Peyer's patch (tissue), 4 donors: ENCODE data around the gene OTUD5. TPM values are rescaled to one million over a fixed set of nuclear protein-coding genes. Genes with fewer than 3 reads are reported as not detected.
A peak's percentile ranks its signal among the peaks of the same experiment; 100 is the strongest.

ENCODE experiments used
- DNase-seq, 3 donors: peaks; one replicate each; pipeline ENCODE4 v3.0.0-alpha.2; 2017 to 2019
- H3K27ac ChIP-seq, 4 donors: fragments of 200-600 bp; sonication (generic); one replicate each; pipeline ENCODE4 v1.5.1; 2016 to 2019
- H3K27me3 ChIP-seq, 2 donors: fragments of 200-600 bp; sonication (generic); one replicate each; pipeline ENCODE4 v1.5.1; 2019
- H3K36me3 ChIP-seq, 3 donors: fragments of 200-600 bp; sonication (generic); one replicate each; pipeline ENCODE4 v1.5.1; 2016 to 2019
- H3K4me1 ChIP-seq, 4 donors: fragments of 200-600 bp; sonication (generic); one replicate each; pipeline ENCODE4 v1.5.1; 2016 to 2019
- H3K4me3 ChIP-seq, 4 donors: fragments of 200-600 bp; sonication (generic); 1 replicate in 3 of 4; 2 replicates in 1 of 4; pipeline ENCODE4 v1.5.1; 2016 to 2019; ENCODE audit warnings: mild to moderate bottlenecking in 1 of 4
- H3K9me3 ChIP-seq, 4 donors: fragments of 200-600 bp; sonication (generic); one replicate each; pipeline ENCODE4 v1.5.1; 2016 to 2019; ENCODE audit warnings: mild to moderate bottlenecking in 1 of 4
- CTCF ChIP-seq, 6 experiments: fragments of 450-650 bp in 4 of 6; fragments of 200-600 bp in 2 of 6; sonication (generic) in 1 of 6; IDR thresholded peaks; one replicate each; pipeline ENCODE4 v1.5.1; 2017 to 2019; ENCODE audit warnings: antibody characterized with exemption in 6 of 6, mild to moderate bottlenecking in 3 of 6, moderate library complexity in 1 of 6
- POLR2A ChIP-seq, 2 donors: fragments of 450-650 bp; IDR thresholded peaks; one replicate each; pipeline ENCODE4 v1.5.1; 2017; ENCODE audit warnings: antibody characterized with exemption in 2 of 2, mild to moderate bottlenecking in 2 of 2, moderate library complexity in 2 of 2
- total RNA-seq, 4 donors: library from RNA; depleted of rRNA; stranded (reverse); fragments of >200 nt; gene quantifications; one replicate each; pipeline ENCODE4 v1.1.0, GENCODE V29; 2016

OTUD5 gene
- total RNA-seq, 4 donors from 2014 or later: 49.7 to 79.2 (median 71.0) TPM

- TF ChIP-seq CTCF (IDR thresholded peaks at IDR 0.05) (peak in 4 of 6 experiments; percentile 37 to 48 (median 44)), POLR2A (IDR thresholded peaks at IDR 0.05) (no peak)
- H3K27ac ChIP-seq: peak overlapping the region; percentile 12 to 60 (median 47)
- no peaks in the 10 kb centered on the region for H3K9me3 ChIP-seq
- no peaks in the 10 kb centered on the region for H3K4me1 ChIP-seq
- H3K27me3 ChIP-seq: no peaks in the 10 kb centered on the region
- peak overlapping the region; percentile 10 to 34 (median 26) for H3K4me3 ChIP-seq
- peak in 2 of 3 donors; percentile 49 to 70 for DNase-seq
- H3K36me3 ChIP-seq: peaks cover 0 to 10% (median 0%) of the 10 kb centered on the region in 3 donors
Measured at GRCh38 chrX:48972220-48973164, 15.1 kb upstream of the OTUD5 start.

- TF ChIP-seq CTCF (IDR thresholded peaks at IDR 0.05) (no peak), POLR2A (IDR thresholded peaks at IDR 0.05) (no peak)
- H3K9me3 ChIP-seq: no peaks in the 10 kb centered on the region
- peak within 1 kb of the TSS; percentile 12 to 60 (median 47) for H3K27ac ChIP-seq
- H3K27me3 ChIP-seq: no peaks in the 10 kb centered on the region
- H3K4me1 ChIP-seq: no peaks in the 10 kb centered on the region
- H3K4me3 ChIP-seq: peak within 1 kb of the TSS; percentile 10 to 34 (median 26)
- peak in 2 of 3 donors; percentile 17 to 51 for DNase-seq
- peaks cover 0 to 9% (median 0%) of the 10 kb centered on the region in 3 donors for H3K36me3 ChIP-seq
Measured at GRCh38 chrX:48971249-48972219, 14.1 kb upstream of the OTUD5 start, which contains the start of gene KCND1. TSS of gene KCND1 (minus strand) at chrX:48971844. CDS start at chrX:48970271, 1,573 bp downstream.

- no peak for TF ChIP-seq POLR2A (IDR thresholded peaks at IDR 0.05)
- no peak for TF ChIP-seq CTCF (IDR thresholded peaks at IDR 0.05)
- H3K27ac ChIP-seq: no peak overlapping the region
- no peaks in the 10 kb centered on the region for H3K36me3 ChIP-seq
- no peaks in the 10 kb centered on the region for H3K4me1 ChIP-seq
- H3K9me3 ChIP-seq: no peaks in the 10 kb centered on the region
- H3K27me3 ChIP-seq: no peaks in the 10 kb centered on the region
- H3K4me3 ChIP-seq: no peak overlapping the region
- no peak for DNase-seq
Measured at GRCh38 chrX:48969471-48969870, 12.1 kb upstream of the OTUD5 start.

- no peak for DNase-seq
- TF ChIP-seq CTCF (IDR thresholded peaks at IDR 0.05): no peak
- TF ChIP-seq POLR2A (IDR thresholded peaks at IDR 0.05): no peak
- Histone ChIP-seq H3K36me3 (no peaks in the 10 kb centered on the region), H3K27ac (no peak overlapping the region), H3K27me3 (no peaks in the 10 kb centered on the region), H3K9me3 (no peaks in the 10 kb centered on the region), H3K4me1 (no peaks in the 10 kb centered on the region), H3K4me3 (no peak overlapping the region)
Measured at GRCh38 chrX:48968377-48968776, 11.0 kb upstream of the OTUD5 start.
